ENCODE results near the gene MRTFB.

The MRTFB gene

GRCh38 chr16:14063618-14064581 is 7.2 kb upstream of the MRTFB start:
- no peak for DNase-seq (ENCODE audit: low spot score)
- TF ChIP-seq CTCF (IDR thresholded peaks at IDR 0.05; ENCODE audit: borderline replicate concordance, control extremely low read depth, extremely low read depth, insufficient read depth, missing control alignments), result no peak
- in situ Hi-C loops (cut with MboI; ENCODE audit: low sequenced_read_pairs, unreplicated experiment), result no loop called here

- DNase-seq (ENCODE audit: low spot score), result no peak
- in situ Hi-C loops (cut with MboI; ENCODE audit: low sequenced_read_pairs, unreplicated experiment), result no loop called here
- no peak for TF ChIP-seq CTCF (IDR thresholded peaks at IDR 0.05; ENCODE audit: borderline replicate concordance, control extremely low read depth, extremely low read depth, insufficient read depth, missing control alignments)
Observed at GRCh38 chr16:14069818-14070217, 1.3 kb upstream of the MRTFB start.

- no peak for TF ChIP-seq CTCF (IDR thresholded peaks at IDR 0.05; ENCODE audit: borderline replicate concordance, control extremely low read depth, extremely low read depth, insufficient read depth, missing control alignments)
- DNase-seq (ENCODE audit: low spot score), result no peak
- in situ Hi-C loops (cut with MboI; ENCODE audit: low sequenced_read_pairs, unreplicated experiment), result no loop called here
Observed at GRCh38 chr16:14070555-14070876, 603 bp upstream of the MRTFB start.

GRCh38 chr16:14071576-14072271 is 605 bp downstream of the MRTFB start:
- no peak for DNase-seq (ENCODE audit: low spot score)
- no peak for TF ChIP-seq CTCF (IDR thresholded peaks at IDR 0.05; ENCODE audit: borderline replicate concordance, control extremely low read depth, extremely low read depth, insufficient read depth, missing control alignments)
- in situ Hi-C loops (cut with MboI; ENCODE audit: low sequenced_read_pairs, unreplicated experiment), result no loop called here

GRCh38 chr16:14072360-14072759 is 1.2 kb downstream of the MRTFB start:
- no peak for TF ChIP-seq CTCF (IDR thresholded peaks at IDR 0.05; ENCODE audit: borderline replicate concordance, control extremely low read depth, extremely low read depth, insufficient read depth, missing control alignments)
- in situ Hi-C loops (cut with MboI; ENCODE audit: low sequenced_read_pairs, unreplicated experiment), result no loop called here
- no peak for DNase-seq (ENCODE audit: low spot score)

- in situ Hi-C loops (cut with MboI; ENCODE audit: low sequenced_read_pairs, unreplicated experiment), result no loop called here
- DNase-seq (ENCODE audit: low spot score), result no peak
- TF ChIP-seq CTCF (IDR thresholded peaks at IDR 0.05; ENCODE audit: borderline replicate concordance, control extremely low read depth, extremely low read depth, insufficient read depth, missing control alignments), result no peak
Observed at GRCh38 chr16:14074544-14074943, 3.4 kb downstream of the MRTFB start.
